ENCODE results near the gene AKR1A1.
"Not testable (repeated sequence)": the region's sequence is repeated elsewhere in the genome, so short reads cannot be mapped to it uniquely, and the experiment has no call there.

AKR1A1 gene

DNA sequence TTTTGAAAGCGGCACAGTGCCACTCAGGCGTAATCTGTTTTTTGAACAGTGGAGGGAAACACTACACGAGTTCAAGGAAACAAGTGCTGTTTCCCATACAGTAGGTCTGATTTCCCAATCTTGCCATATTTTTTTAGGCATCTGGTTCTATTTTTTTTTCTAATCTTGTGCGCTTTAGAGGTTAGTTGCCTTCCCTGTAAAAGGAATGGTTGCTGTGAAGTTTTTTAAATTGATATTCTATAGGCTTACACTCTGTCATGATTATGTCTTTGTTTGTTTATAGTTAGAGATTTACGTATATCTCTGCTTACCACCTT lies 34.4 kb downstream of the AKR1A1 start:
- TF ChIP-seq, protein P1, sequence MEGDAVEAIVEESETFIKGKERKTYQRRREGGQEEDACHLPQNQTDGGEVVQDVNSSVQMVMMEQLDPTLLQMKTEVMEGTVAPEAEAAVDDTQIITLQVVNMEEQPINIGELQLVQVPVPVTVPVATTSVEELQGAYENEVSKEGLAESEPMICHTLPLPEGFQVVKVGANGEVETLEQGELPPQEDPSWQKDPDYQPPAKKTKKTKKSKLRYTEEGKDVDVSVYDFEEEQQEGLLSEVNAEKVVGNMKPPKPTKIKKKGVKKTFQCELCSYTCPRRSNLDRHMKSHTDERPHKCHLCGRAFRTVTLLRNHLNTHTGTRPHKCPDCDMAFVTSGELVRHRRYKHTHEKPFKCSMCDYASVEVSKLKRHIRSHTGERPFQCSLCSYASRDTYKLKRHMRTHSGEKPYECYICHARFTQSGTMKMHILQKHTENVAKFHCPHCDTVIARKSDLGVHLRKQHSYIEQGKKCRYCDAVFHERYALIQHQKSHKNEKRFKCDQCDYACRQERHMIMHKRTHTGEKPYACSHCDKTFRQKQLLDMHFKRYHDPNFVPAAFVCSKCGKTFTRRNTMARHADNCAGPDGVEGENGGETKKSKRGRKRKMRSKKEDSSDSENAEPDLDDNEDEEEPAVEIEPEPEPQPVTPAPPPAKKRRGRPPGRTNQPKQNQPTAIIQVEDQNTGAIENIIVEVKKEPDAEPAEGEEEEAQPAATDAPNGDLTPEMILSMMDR (IDR thresholded peaks at IDR 0.05; ENCODE audit: control insufficient read depth, extremely low read depth, insufficient read depth), result no peak
- DNase-seq (ENCODE audit: low read depth), result no peak
- H3K4me3 ChIP-seq (ENCODE audit: low read depth, low read length), result peak overlapping the region; percentile 97

DNA sequence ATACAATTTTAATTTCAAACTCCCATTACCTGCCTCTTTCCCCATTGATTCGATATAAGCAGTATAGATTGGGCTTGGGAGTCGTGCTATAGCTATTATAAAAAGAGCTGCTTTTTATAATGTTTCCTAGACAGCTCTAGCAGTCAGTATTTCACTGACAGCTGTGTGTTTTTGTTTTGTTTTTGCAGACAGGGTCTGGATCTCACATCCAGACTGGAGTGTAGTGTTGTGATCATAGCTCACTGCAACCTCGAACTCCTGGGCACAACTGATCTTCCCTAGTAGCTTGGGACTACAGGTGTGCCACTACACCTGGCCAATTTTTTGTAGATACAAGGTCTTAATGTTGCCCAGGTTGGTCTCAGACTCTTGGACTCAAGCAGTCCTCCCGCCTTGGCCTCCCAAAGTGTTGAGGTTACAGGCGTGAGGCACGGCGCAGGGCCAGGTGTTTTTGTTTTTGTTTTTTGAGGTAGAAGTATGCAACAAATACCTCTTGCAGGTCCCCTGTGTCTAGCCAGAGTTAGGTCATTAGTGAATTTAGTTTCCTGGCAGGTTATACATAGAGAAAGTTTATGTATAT lies 35.0 kb downstream of the AKR1A1 start:
- TF ChIP-seq, protein P1 (IDR thresholded peaks at IDR 0.05; ENCODE audit: control insufficient read depth, extremely low read depth, insufficient read depth), result no peak
- peak overlapping the region; percentile 97 for H3K4me3 ChIP-seq (ENCODE audit: low read depth, low read length)
- no peak for DNase-seq (ENCODE audit: low read depth)

DNA sequence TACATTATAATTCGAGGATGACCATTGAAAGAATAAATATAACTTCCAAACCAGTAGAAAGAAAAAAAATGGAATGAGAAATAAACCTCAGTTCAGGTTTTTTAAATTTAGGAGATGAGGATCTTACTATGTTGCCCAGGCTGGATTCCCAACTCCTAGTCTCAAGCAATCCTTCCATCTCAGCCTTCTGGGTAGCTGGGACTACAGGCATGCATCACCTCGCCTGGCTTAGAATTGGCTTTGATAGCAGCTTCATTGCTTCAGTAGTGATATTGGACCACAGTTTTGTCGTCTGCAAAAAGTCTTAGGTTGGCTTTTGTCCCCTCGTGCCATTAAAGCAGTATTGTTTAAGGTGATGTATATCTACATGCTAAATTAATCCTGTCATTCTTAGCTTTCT lies 36.1 kb downstream of the AKR1A1 start:
- TF ChIP-seq, protein P1 (IDR thresholded peaks at IDR 0.05; ENCODE audit: control insufficient read depth, extremely low read depth, insufficient read depth), result no peak
- H3K4me3 ChIP-seq (ENCODE audit: low read depth, low read length), result no peak overlapping the region
- DNase-seq (ENCODE audit: low read depth), result no peak

DNA sequence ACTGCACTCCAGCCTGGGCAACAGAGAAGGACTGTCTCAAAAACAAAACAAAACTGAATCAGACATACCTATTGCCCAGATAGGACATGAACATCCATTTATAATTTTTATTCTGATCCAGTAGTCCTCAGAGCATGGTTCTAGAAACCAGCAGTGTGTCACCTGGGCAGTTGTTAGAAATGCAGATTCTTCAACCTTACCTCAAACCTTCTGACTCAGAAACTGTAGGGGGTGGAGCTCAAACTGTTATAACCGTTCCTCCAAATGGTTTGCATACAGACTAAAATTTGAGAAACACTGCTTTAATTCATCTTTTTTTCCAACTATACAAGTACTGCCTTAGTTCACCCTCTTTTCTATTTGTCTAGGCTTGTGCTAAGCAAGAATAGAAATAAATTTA lies 39.2 kb downstream of the AKR1A1 start:
- TF ChIP-seq, protein P1 (IDR thresholded peaks at IDR 0.05; ENCODE audit: control insufficient read depth, extremely low read depth, insufficient read depth), result no peak
- DNase-seq (ENCODE audit: low read depth), result no peak
- H3K4me3 ChIP-seq (ENCODE audit: low read depth, low read length), result peak overlapping the region; percentile 36

DNA sequence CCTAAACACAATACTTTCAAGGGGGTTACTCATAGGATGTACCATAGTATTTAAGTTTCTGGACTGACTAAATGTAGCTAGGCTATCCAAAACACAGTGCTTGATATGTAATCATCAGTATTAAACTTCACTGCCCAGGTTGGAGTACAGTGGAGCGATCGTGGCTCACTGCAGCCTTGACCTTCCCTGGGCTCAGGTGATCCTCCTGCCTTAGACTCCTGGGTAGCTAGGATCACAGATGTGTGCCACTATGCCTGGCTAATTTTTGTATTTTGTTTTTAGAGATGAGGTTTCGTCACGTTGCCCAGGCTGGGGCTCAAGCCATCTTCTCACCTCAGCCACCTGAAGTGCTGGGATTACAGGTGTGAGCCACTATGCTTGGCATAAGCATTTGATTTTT lies 43.8 kb downstream of the AKR1A1 start:
- no peak overlapping the region for H3K4me3 ChIP-seq (ENCODE audit: low read depth, low read length)
- DNase-seq (ENCODE audit: low read depth), result no peak
- TF ChIP-seq, protein P1 (IDR thresholded peaks at IDR 0.05; ENCODE audit: control insufficient read depth, extremely low read depth, insufficient read depth), result no peak

DNA sequence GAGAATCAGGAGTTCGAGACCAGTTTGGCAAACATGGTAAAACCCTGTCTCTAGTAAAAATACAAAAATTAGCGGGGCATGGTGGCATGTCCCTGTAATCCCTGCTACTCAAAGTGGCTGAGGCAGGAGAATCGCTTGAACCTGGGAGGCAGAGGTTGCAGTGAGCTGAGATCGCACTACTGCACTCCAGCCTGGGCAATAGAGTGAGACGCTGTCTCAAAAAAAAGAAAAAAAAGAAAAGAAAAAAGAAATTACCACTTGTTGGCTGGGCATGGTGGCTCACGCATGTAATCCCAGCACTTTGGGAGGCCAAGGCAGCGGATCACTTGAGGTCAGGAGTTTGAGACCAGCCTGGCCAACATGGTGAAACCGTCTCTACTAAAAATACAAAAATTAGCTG lies 46.1 kb downstream of the AKR1A1 start:
- H3K4me3 ChIP-seq (ENCODE audit: low read depth, low read length); DNase-seq (ENCODE audit: low read depth): not testable (repeated sequence)

DNA sequence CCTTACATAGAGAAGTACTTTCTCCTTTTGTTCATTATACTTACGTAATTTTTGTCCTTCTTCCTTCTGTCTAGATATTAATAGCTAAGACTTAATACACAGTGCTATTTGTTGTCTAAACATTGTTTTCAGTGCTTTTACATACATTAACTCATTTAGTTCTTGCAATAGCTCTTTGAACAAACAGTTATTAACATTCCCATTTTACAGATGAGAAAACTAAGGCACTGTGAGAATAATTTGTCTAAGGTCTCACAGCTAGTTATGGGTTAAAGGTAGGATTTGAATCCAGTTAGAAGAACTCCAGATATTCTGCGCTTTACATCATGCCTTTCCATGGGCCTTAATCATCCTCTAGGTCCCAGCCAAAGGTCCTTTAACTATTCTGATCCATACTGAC lies 53.6 kb downstream of the AKR1A1 start:
- TF ChIP-seq, protein P1 (IDR thresholded peaks at IDR 0.05; ENCODE audit: control insufficient read depth, extremely low read depth, insufficient read depth), result no peak
- no peak for DNase-seq (ENCODE audit: low read depth)

More for the DNA sequence above, 53.6 kb downstream of the AKR1A1 start:
- no peak overlapping the region for H3K4me3 ChIP-seq (ENCODE audit: low read depth, low read length)

All from LNCaP clone FGC (cell line).